HG03575 (cell line): ENCODE results near the gene FRMD5.

Experiments used
- ATAC-seq: cut with Tn5 transposase; IDR thresholded peaks from one replicate; pipeline ENCODE4 v1.9.1; 2021; ENCODE audit not compliant: unreplicated experiment, insufficient number of reproducible peaks, low FRiP score; ENCODE audit errors: extremely low read depth

The FRMD5 gene

GRCh38 chr15:43998607-43999006 is 196.5 kb downstream of the FRMD5 start:
- ATAC-seq: no peak

GRCh38 chr15:43991206-43991605 is 203.9 kb downstream of the FRMD5 start:
- no peak for ATAC-seq

GRCh38 chr15:43989938-43990337 is 205.1 kb downstream of the FRMD5 start:
- no peak for ATAC-seq

GRCh38 chr15:43988900-43989299 is 206.2 kb downstream of the FRMD5 start:
- ATAC-seq: no peak

GRCh38 chr15:43987924-43988323 is 207.1 kb downstream of the FRMD5 start:
- no peak for ATAC-seq

GRCh38 chr15:43985976-43986680 is 208.9 kb downstream of the FRMD5 start:
- ATAC-seq: no peak

GRCh38 chr15:43981576-43981975 is 213.5 kb downstream of the FRMD5 start:
- ATAC-seq: no peak

- no peak for ATAC-seq
Measured at GRCh38 chr15:43977072-43977884, 217.8 kb downstream of the FRMD5 start.

GRCh38 chr15:43975770-43976169 is 219.3 kb downstream of the FRMD5 start:
- no peak for ATAC-seq

GRCh38 chr15:43975326-43975725 is 219.7 kb downstream of the FRMD5 start:
- ATAC-seq: no peak

- ATAC-seq: no peak
Measured at GRCh38 chr15:43974852-43975251, 220.2 kb downstream of the FRMD5 start.

- ATAC-seq: no peak
Measured at GRCh38 chr15:43969802-43970375, 225.2 kb downstream of the FRMD5 start.

GRCh38 chr15:43968551-43968950 is 226.5 kb downstream of the FRMD5 start:
- no peak for ATAC-seq

GRCh38 chr15:43966646-43967045 is 228.4 kb downstream of the FRMD5 start:
- no peak for ATAC-seq

- no peak for ATAC-seq
Measured at GRCh38 chr15:43958861-43959330, 236.2 kb downstream of the FRMD5 start.

- no peak for ATAC-seq
Measured at GRCh38 chr15:43957724-43958123, 237.3 kb downstream of the FRMD5 start.

- no peak for ATAC-seq
Measured at GRCh38 chr15:43955140-43955539, 239.9 kb downstream of the FRMD5 start.

- no peak for ATAC-seq
Measured at GRCh38 chr15:43954181-43954621, 240.9 kb downstream of the FRMD5 start.

- ATAC-seq: no peak
Measured at GRCh38 chr15:43953402-43953801, 241.7 kb downstream of the FRMD5 start.

GRCh38 chr15:43950531-43950930 is 244.5 kb downstream of the FRMD5 start:
- ATAC-seq: no peak
